H1 (cell line): Measurements from ENCODE around the gene CLEC10A. TPM values are rescaled to one million over a fixed set of nuclear protein-coding genes. Genes with fewer than 3 reads are reported as not detected.

Source experiments
- NANOG ChIP-seq: IDR thresholded peaks from 2 replicates; pipeline ENCODE4 v1.6.1; 2011; ENCODE audit warnings: low read length, low read depth, mild to moderate bottlenecking, inconsistent platforms; ENCODE audit not compliant: insufficient read depth, poor library complexity, severe bottlenecking
- polyA plus RNA-seq, 7 experiments: library from polyadenylated mRNA; depleted of rRNA in 3 of 7; stranded (reverse) in 5 of 7; unstranded in 2 of 7; fragments of >200 nt in 5 of 7; fragments of 200-250 nt in 2 of 7; gene quantifications; 1 replicate in 5 of 7; 2 replicates in 1 of 7; 4 replicates in 1 of 7; pipeline versions ENCODE4 v1.2.1 to v1.2.3, GENCODE V29; 2011 to 2013; ENCODE audit warnings: missing spikeins in 2 of 7, mixed read lengths in 2 of 7
- total RNA-seq: library from RNA; stranded (reverse); fragmentation: NEBNext Ultra II Directional; extraction: Animal tissue kit (Norgen Biotek cat#: 25700); gene quantifications from 2 replicates; pipeline ENCODE4 v1.2.1, GENCODE V29; 2021

The CLEC10A gene
- total and polyA plus RNA-seq, 2 of the 8 experiments (the other 6 are each of a cell fraction or from before 2014, with no cell fraction given) = not detected

DNA sequence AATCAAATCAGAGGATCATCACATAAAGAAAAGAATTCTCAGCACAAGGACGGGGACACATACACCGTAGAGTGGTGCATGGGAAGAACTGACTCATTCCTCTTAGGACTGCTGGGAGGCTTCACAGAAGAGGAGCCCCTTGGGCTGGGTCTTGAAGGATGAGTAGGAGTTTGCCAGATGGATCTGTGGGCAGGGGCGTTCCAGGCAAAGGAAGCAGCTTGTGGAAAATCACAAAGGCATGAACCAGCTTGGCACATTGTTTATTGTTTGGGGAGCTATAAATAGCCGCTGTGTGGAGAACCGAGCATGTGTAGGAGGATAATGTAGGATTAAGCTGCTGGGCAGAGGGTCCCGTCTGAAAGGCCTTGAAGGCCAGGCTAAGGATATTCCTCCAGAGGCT lies 31.1 kb downstream of the CLEC10A start (continued):
- TF ChIP-seq NANOG = no peak
- TF ChIP-seq, all 59 proteins: peak for 0
